Nephron (organoid): ENCODE data around the gene C2CD4C.
"Not testable (repeated sequence)": the region's sequence is repeated elsewhere in the genome, so short reads cannot be mapped to it uniquely, and the experiment has no call there.

Experiments
- H3K27ac Mint-ChIP-seq, 3 experiments: 2 replicates each; pipeline ENCODE4 v1.8.0; 2020; ENCODE audit warnings: mixed read lengths in 3 of 3, mild to moderate bottlenecking in 2 of 3, moderate library complexity in 1 of 3
- H3K27me3 Mint-ChIP-seq: 2 replicates; pipeline ENCODE4 v1.8.0; 2021; ENCODE audit warnings: low read depth, mild to moderate bottlenecking, moderate library complexity, mixed read lengths
- H3K36me3 Mint-ChIP-seq: 2 replicates; pipeline ENCODE4 v1.8.0; 2020; ENCODE audit warnings: low read depth, mixed read lengths
- H3K4me1 Mint-ChIP-seq: 2 replicates; pipeline ENCODE4 v1.8.0; 2020; ENCODE audit warnings: mixed read lengths
- H3K4me3 Mint-ChIP-seq, 3 experiments: 2 replicates each; pipeline ENCODE4 v1.8.0; 2020; ENCODE audit warnings: mild to moderate bottlenecking in 3 of 3, mixed read lengths in 3 of 3, moderate library complexity in 2 of 3
- H3K9me3 Mint-ChIP-seq: 2 replicates; pipeline ENCODE4 v1.8.0; 2020; ENCODE audit warnings: mixed read lengths
- TF ChIP-seq, protein P1 (sequence below), 3 experiments: fragments of 200-600 bp; sonication (generic); IDR thresholded peaks; one replicate each; pipeline ENCODE4 v1.5.0; 2021; ENCODE audit warnings: antibody characterized with exemption in 3 of 3; ENCODE audit not compliant: unreplicated experiment in 3 of 3

The C2CD4C gene

GRCh38 chr19:383040-383439, 25.9 kb downstream of the C2CD4C start:
- Mint-ChIP-seq H3K4me3 (no peak overlapping the region), H3K9me3 (peaks cover 3% of the 10 kb centered on the region), H3K4me1 (peaks cover 6% of the 10 kb centered on the region), H3K27ac (no peak overlapping the region), H3K27me3 (peaks cover 30% of the 10 kb centered on the region), H3K36me3 (peaks cover 4% of the 10 kb centered on the region)
- TF ChIP-seq, protein P1, sequence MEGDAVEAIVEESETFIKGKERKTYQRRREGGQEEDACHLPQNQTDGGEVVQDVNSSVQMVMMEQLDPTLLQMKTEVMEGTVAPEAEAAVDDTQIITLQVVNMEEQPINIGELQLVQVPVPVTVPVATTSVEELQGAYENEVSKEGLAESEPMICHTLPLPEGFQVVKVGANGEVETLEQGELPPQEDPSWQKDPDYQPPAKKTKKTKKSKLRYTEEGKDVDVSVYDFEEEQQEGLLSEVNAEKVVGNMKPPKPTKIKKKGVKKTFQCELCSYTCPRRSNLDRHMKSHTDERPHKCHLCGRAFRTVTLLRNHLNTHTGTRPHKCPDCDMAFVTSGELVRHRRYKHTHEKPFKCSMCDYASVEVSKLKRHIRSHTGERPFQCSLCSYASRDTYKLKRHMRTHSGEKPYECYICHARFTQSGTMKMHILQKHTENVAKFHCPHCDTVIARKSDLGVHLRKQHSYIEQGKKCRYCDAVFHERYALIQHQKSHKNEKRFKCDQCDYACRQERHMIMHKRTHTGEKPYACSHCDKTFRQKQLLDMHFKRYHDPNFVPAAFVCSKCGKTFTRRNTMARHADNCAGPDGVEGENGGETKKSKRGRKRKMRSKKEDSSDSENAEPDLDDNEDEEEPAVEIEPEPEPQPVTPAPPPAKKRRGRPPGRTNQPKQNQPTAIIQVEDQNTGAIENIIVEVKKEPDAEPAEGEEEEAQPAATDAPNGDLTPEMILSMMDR (IDR thresholded peaks at IDR 0.05; ENCODE audit: unreplicated experiment in 3 of 3) = no peak

- H3K36me3 Mint-ChIP-seq, H3K27ac Mint-ChIP-seq, H3K4me1 Mint-ChIP-seq, H3K9me3 Mint-ChIP-seq: not testable (repeated sequence)
- H3K4me3 Mint-ChIP-seq = peak overlapping the region in 1 of 3 experiments; percentile 31
- H3K27me3 Mint-ChIP-seq = peaks cover 30% of the 10 kb centered on the region
Measured at GRCh38 chr19:382578-382977, 26.4 kb downstream of the C2CD4C start.

DNA sequence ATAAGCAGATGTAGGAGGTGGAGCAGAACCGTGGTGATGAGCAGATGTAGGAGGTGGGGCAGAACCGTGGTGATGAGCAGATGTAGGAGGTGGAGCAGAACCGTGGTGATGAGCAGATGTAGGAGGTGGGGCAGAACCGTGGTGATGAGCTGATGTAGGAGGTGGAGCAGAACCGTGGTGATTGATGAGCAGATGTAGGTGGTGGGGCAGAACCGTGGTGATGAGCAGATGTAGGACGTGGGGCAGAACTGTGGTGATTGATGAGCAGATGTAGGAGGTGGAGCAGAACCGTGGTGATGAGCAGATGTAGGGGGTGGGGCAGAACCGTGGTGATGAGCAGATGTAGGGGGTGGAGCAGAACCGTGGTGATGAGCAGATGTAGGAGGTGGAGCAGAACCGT, 27.0 kb downstream of the C2CD4C start:
- peaks cover 30% of the 10 kb centered on the region for H3K27me3 Mint-ChIP-seq
- H3K36me3 Mint-ChIP-seq, H3K4me1 Mint-ChIP-seq, H3K27ac Mint-ChIP-seq, H3K4me3 Mint-ChIP-seq, H3K9me3 Mint-ChIP-seq: not testable (repeated sequence)

- not testable (repeated sequence) for H3K36me3 Mint-ChIP-seq, H3K4me3 Mint-ChIP-seq, H3K27ac Mint-ChIP-seq, H3K9me3 Mint-ChIP-seq, H3K4me1 Mint-ChIP-seq
- peaks cover 24% of the 10 kb centered on the region for H3K27me3 Mint-ChIP-seq
Measured at GRCh38 chr19:380618-381219, 28.2 kb downstream of the C2CD4C start.

- no peak overlapping the region for H3K4me3 Mint-ChIP-seq
- peaks cover 4% of the 10 kb centered on the region for H3K36me3 Mint-ChIP-seq
- TF ChIP-seq, protein P1 (IDR thresholded peaks at IDR 0.05; ENCODE audit: unreplicated experiment in 3 of 3) = no peak
- H3K9me3 Mint-ChIP-seq = peaks cover 3% of the 10 kb centered on the region
- H3K27ac Mint-ChIP-seq = no peak overlapping the region
- peaks cover 24% of the 10 kb centered on the region for H3K27me3 Mint-ChIP-seq
- H3K4me1 Mint-ChIP-seq = no peaks in the 10 kb centered on the region
Measured at GRCh38 chr19:379796-380195, 29.2 kb downstream of the C2CD4C start.

- peaks cover 4% of the 10 kb centered on the region for H3K36me3 Mint-ChIP-seq
- no peak overlapping the region for H3K27ac Mint-ChIP-seq
- no peaks in the 10 kb centered on the region for H3K4me1 Mint-ChIP-seq
- H3K4me3 Mint-ChIP-seq = no peak overlapping the region
- peaks cover 3% of the 10 kb centered on the region for H3K9me3 Mint-ChIP-seq
- peaks cover 21% of the 10 kb centered on the region for H3K27me3 Mint-ChIP-seq
- TF ChIP-seq, protein P1 (IDR thresholded peaks at IDR 0.05; ENCODE audit: unreplicated experiment in 3 of 3) = no peak
Measured at GRCh38 chr19:378706-379105, 30.2 kb downstream of the C2CD4C start.

DNA sequence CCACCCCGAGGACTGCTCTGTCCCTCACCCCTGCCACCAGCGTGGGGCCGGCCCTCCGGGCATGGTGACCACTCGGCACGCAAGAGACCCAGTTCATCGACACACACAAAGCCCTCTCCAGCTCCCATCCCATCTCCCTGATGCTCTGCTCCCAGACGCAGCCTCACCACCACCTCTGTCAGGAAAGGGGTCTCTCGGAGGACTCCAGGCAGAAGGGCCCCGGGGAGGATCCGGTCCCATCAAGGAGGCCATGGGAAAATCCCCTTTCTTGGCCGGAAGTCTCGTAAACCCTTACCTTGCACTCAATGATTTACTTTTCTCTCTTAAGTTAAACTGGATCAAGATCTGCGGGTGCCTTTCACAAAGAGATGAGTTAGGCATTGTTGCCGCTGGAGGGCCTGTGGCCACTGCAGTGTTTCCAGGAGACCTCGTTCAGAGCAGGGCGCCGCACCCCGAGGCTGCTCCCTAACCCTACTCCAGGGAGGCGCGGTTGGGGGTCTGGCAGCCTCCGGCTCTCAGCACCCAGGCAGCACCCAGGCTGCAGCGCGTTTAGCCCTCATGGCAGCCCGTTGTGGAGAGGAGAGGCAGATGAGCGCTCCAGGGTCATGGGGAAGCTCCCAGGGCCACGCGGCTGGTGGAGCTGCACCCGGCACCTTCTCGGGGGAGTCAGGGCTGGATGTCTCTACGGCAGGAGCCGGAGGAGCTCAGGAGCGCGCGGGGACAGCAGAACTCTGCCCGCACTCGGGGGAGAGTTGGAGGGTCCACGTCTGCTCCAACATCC, 31.0 kb downstream of the C2CD4C start:
- H3K27me3 Mint-ChIP-seq = peaks cover 16% of the 10 kb centered on the region

More for the DNA sequence above, 31.0 kb downstream of the C2CD4C start:
- Mint-ChIP-seq H3K4me3 (no peak overlapping the region), H3K27ac (peak overlapping the region in 1 of 3 experiments; percentile 40), H3K9me3 (no peaks in the 10 kb centered on the region), H3K4me1 (peaks cover under 1% of the 10 kb centered on the region), H3K36me3 (no peaks in the 10 kb centered on the region)
- TF ChIP-seq, protein P1 (IDR thresholded peaks at IDR 0.05; ENCODE audit: unreplicated experiment in 3 of 3) = no peak
